ENCODE data around the gene EBF3. TPM values are rescaled to one million over a fixed set of nuclear protein-coding genes. Genes with fewer than 3 reads are reported as not detected.

Gene EBF3
- total RNA-seq, 1 experiment from 2014 or later = 0.64 TPM

GRCh38 chr10:129919358-129919757 is 44.7 kb downstream of the EBF3 start:
- in situ Hi-C loops (cut with HindIII; ENCODE audit: low pct_unique_long_range_greater_than_20kb, low sequenced_read_pairs) (no loop called here), intact Hi-C loops (cut with micrococcal nuclease; ENCODE audit: unreplicated experiment) (no loop called here)
- no TSS peak for BruUV-seq (replicated peaks)
- no peaks in the 10 kb centered on the region for H3K27me3 ChIP-seq (ENCODE audit: control insufficient read depth, insufficient read depth, low read length)
- H3K36me3 ChIP-seq (ENCODE audit: control insufficient read depth, insufficient read depth, low read length) = no peaks in the 10 kb centered on the region
- ChIA-PET POLR2A (no interaction called here), CTCF (no interaction called here)
- no peak overlapping the region for H3K27ac ChIP-seq (ENCODE audit: low read length)
- no peaks in the 10 kb centered on the region for H3K4me1 ChIP-seq (ENCODE audit: control insufficient read depth, insufficient read depth, low read length)
- DNase-seq (ENCODE audit: low read depth, low spot score) = no peak
- ATAC-seq = no peak
- TF ChIP-seq, protein P1, sequence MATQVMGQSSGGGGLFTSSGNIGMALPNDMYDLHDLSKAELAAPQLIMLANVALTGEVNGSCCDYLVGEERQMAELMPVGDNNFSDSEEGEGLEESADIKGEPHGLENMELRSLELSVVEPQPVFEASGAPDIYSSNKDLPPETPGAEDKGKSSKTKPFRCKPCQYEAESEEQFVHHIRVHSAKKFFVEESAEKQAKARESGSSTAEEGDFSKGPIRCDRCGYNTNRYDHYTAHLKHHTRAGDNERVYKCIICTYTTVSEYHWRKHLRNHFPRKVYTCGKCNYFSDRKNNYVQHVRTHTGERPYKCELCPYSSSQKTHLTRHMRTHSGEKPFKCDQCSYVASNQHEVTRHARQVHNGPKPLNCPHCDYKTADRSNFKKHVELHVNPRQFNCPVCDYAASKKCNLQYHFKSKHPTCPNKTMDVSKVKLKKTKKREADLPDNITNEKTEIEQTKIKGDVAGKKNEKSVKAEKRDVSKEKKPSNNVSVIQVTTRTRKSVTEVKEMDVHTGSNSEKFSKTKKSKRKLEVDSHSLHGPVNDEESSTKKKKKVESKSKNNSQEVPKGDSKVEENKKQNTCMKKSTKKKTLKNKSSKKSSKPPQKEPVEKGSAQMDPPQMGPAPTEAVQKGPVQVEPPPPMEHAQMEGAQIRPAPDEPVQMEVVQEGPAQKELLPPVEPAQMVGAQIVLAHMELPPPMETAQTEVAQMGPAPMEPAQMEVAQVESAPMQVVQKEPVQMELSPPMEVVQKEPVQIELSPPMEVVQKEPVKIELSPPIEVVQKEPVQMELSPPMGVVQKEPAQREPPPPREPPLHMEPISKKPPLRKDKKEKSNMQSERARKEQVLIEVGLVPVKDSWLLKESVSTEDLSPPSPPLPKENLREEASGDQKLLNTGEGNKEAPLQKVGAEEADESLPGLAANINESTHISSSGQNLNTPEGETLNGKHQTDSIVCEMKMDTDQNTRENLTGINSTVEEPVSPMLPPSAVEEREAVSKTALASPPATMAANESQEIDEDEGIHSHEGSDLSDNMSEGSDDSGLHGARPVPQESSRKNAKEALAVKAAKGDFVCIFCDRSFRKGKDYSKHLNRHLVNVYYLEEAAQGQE (IDR thresholded peaks at IDR 0.05; ENCODE audit: insufficient read depth in 1 of 2, low read depth in 2 of 2, low read length in 1 of 2) = no peak
- TF ChIP-seq POLR2AphosphoS5 (IDR thresholded peaks at IDR 0.05; ENCODE audit: low read depth, low read length) = no peak
- TF ChIP-seq TCF7L2 (IDR thresholded peaks at IDR 0.05; ENCODE audit: low read depth, low read length) = no peak
- TF ChIP-seq CTCF (IDR thresholded peaks at IDR 0.05) = no peak
- TF ChIP-seq SIN3A (IDR thresholded peaks at IDR 0.05; ENCODE audit: borderline replicate concordance, insufficient read depth, low read depth, low read length) = no peak
- no peak overlapping the region for H3K4me3 ChIP-seq (ENCODE audit: low read depth in 2 of 2, low read length in 2 of 2)
- no peaks in the 10 kb centered on the region for H3K9me3 ChIP-seq (ENCODE audit: control insufficient read depth, insufficient read depth, low read depth, low read length)

DNA sequence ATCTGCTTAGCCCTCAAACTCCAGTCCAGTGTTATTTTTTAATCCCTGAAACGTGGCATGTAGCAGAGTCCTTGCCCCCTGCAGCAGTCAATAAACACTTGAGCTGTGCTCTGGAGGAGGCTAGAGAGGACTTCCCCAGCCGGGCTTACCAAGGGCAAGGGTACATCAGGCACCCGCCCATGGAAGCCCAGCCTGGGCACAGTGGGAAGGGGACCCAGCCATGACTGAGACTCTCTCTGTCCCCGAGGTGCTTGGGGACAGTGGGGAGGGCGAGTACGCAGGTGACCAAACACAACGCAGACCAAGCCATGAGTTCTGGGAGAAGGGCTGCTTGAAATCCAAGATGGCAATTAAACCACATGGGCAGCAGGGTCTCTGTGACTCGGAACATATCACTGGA is 45.2 kb downstream of the EBF3 start:
- ChIA-PET CTCF (no interaction called here), POLR2A (no interaction called here)
- DNase-seq (ENCODE audit: low read depth, low spot score) (no peak), ATAC-seq (no peak)
- H3K27ac ChIP-seq (ENCODE audit: low read length) = no peak overlapping the region
- in situ Hi-C loops (cut with HindIII; ENCODE audit: low pct_unique_long_range_greater_than_20kb, low sequenced_read_pairs) = no loop called here
- H3K4me3 ChIP-seq (ENCODE audit: low read depth in 2 of 2, low read length in 2 of 2) = no peak overlapping the region
- H3K36me3 ChIP-seq (ENCODE audit: control insufficient read depth, insufficient read depth, low read length) = no peaks in the 10 kb centered on the region
- no peaks in the 10 kb centered on the region for H3K4me1 ChIP-seq (ENCODE audit: control insufficient read depth, insufficient read depth, low read length)
- H3K9me3 ChIP-seq (ENCODE audit: control insufficient read depth, insufficient read depth, low read depth, low read length) = no peaks in the 10 kb centered on the region
- TF ChIP-seq TCF7L2 (IDR thresholded peaks at IDR 0.05; ENCODE audit: low read depth, low read length) = no peak
- TF ChIP-seq, protein P1 (IDR thresholded peaks at IDR 0.05; ENCODE audit: insufficient read depth in 1 of 2, low read depth in 2 of 2, low read length in 1 of 2) = no peak
- no peak for TF ChIP-seq CTCF (IDR thresholded peaks at IDR 0.05)
- TF ChIP-seq POLR2AphosphoS5 (IDR thresholded peaks at IDR 0.05; ENCODE audit: low read depth, low read length) = no peak
- no peak for TF ChIP-seq SIN3A (IDR thresholded peaks at IDR 0.05; ENCODE audit: borderline replicate concordance, insufficient read depth, low read depth, low read length)
- no TSS peak for BruUV-seq (replicated peaks)
- intact Hi-C loops (cut with micrococcal nuclease; ENCODE audit: unreplicated experiment) = no loop called here
- H3K27me3 ChIP-seq (ENCODE audit: control insufficient read depth, insufficient read depth, low read length) = no peaks in the 10 kb centered on the region
